ENCODE data around the gene TMEM72. TPM values are rescaled to one million over a fixed set of nuclear protein-coding genes. Genes with fewer than 3 reads are reported as not detected.

The TMEM72 gene
- total RNA-seq, 1 experiment from 2014 or later, result not detected

- Histone ChIP-seq H3F3A (ENCODE audit: insufficient read depth, low read depth) (peaks cover 24% of the 10 kb centered on the region; the same call in 1 of the 2 replicates), H3K36me3 (ENCODE audit: low read depth) (no peaks in the 10 kb centered on the region), H3K9me3 (ENCODE audit: insufficient read depth, low read depth) (no peaks in the 10 kb centered on the region), H3K27me3 (ENCODE audit: insufficient read depth, low read depth) (no peaks in the 10 kb centered on the region), H3K4me3 (peak overlapping the region; percentile 61; the same call in 1 of the 2 replicates), H3K4me1 (replicated peaks; ENCODE audit: insufficient read depth) (peaks cover 72% of the 10 kb centered on the region), H4K20me1 (ENCODE audit: insufficient read depth) (peaks cover 9% of the 10 kb centered on the region), H3K79me2 (ENCODE audit: low read depth) (peaks cover 22% of the 10 kb centered on the region), H3K4me2 (peak overlapping the region; percentile 81), H3K27ac (no peak overlapping the region), H2AFZ (no peak overlapping the region), H3K9me2 (ENCODE audit: insufficient read depth) (no peaks in the 10 kb centered on the region)
- ChIA-PET POLR2A (ENCODE audit: unreplicated experiment) (interaction anchor here (0.6 kb wide), 1 partner anchor 43 kb away, joined by 3 read pairs; no protein-coding TSS in a partner anchor), CTCF (interaction anchor here (1.1 kb wide), 1 partner anchor 19 kb away, joined by 5 read pairs; no protein-coding TSS in a partner anchor)
- no peak for TF ChIP-seq EZH2 (IDR thresholded peaks at IDR 0.05; ENCODE audit: low read depth)
- intact Hi-C loops (cut with micrococcal nuclease; ENCODE audit: unreplicated experiment), result loop anchor here (5.0 kb wide), 2 partner anchors 401 to 1114 kb away; no protein-coding TSS in a partner anchor
- no peak for DNase-seq
- BruUV-seq (replicated peaks), result no TSS peak
Measured at GRCh38 chr10:44976352-44977198, 65.4 kb downstream of the TMEM72 start.

DNA sequence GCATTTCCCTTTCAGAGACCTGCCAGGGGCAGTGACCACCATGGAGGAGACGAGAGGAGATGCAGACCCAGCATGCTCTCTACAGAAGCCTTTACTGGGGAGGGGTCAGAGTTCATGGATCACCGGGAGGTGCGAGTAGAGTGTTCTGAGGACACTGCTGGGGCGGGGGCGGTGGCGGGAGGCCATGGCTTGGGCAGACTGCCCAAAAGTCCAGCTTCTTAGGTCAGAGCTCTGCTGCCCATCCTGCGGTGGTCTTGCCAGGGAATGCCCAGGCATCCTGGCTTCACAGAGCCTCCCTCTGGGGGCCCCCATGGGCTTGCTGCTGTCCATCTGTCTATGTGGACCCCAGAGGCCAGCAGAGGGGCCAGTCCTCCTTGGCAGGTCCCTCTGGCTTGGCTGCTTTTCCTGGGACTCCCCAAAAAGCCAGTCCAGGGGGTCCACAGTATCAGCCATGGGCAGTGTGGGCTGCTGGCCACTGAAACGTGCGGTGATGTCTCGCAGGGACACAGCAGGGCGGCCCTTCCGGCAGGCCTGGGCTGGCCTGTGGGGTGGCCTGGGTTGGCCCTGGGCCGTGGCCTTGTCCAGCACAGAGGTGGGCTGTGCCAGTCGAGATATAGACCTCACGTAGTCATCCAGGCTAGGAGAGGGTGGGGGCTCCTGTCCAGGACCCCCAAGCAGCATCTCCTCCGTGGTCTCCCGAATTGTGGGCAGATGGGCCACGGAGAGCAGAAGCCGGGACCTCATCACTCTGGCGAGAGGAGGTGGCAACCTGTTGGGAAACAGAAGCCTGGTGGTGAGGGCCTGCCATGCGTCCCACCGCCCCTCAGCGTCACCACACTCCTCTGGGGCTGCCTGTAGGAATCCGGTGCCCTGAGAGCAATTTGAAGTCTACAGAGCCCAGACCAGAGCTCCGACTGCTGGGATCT is 66.4 kb downstream of the TMEM72 start:
- H3K36me3 ChIP-seq (ENCODE audit: low read depth), result no peaks in the 10 kb centered on the region
- no peaks in the 10 kb centered on the region for H3K27me3 ChIP-seq (ENCODE audit: insufficient read depth, low read depth)
- ChIA-PET CTCF (no interaction called here), POLR2A (ENCODE audit: unreplicated experiment) (interaction anchor here (1.2 kb wide), 1 partner anchor 24 kb away, joined by 13 read pairs; no protein-coding TSS in a partner anchor)
- no peak for TF ChIP-seq EZH2 (IDR thresholded peaks at IDR 0.05; ENCODE audit: low read depth)
- TF ChIP-seq, protein P1, sequence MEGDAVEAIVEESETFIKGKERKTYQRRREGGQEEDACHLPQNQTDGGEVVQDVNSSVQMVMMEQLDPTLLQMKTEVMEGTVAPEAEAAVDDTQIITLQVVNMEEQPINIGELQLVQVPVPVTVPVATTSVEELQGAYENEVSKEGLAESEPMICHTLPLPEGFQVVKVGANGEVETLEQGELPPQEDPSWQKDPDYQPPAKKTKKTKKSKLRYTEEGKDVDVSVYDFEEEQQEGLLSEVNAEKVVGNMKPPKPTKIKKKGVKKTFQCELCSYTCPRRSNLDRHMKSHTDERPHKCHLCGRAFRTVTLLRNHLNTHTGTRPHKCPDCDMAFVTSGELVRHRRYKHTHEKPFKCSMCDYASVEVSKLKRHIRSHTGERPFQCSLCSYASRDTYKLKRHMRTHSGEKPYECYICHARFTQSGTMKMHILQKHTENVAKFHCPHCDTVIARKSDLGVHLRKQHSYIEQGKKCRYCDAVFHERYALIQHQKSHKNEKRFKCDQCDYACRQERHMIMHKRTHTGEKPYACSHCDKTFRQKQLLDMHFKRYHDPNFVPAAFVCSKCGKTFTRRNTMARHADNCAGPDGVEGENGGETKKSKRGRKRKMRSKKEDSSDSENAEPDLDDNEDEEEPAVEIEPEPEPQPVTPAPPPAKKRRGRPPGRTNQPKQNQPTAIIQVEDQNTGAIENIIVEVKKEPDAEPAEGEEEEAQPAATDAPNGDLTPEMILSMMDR (conservative IDR thresholded peaks at IDR 0.05), result no peak
- peaks cover 22% of the 10 kb centered on the region for H3K79me2 ChIP-seq (ENCODE audit: low read depth)
- H3K4me3 ChIP-seq, result peak overlapping the region; percentile 61
- no peak overlapping the region for H2AFZ ChIP-seq
- H3K4me1 ChIP-seq (replicated peaks; ENCODE audit: insufficient read depth), result peaks cover 82% of the 10 kb centered on the region
- H3K9me2 ChIP-seq (ENCODE audit: insufficient read depth), result no peaks in the 10 kb centered on the region
- H3F3A ChIP-seq (ENCODE audit: insufficient read depth, low read depth), result peaks cover 31% of the 10 kb centered on the region; the same call in 1 of the 2 replicates
- H3K4me2 ChIP-seq, result peak overlapping the region; percentile 81
- 0 out of 2 replicates have a peak overlapping the region, but pooled peaks have one; percentile 11 for H3K27ac ChIP-seq
- H3K9me3 ChIP-seq (ENCODE audit: insufficient read depth, low read depth), result no peaks in the 10 kb centered on the region
- intact Hi-C loops (cut with micrococcal nuclease; ENCODE audit: unreplicated experiment), result loop anchor here (1.0 to 5.0 kb wide), 5 partner anchors 13 to 1115 kb away; partner anchors contain the start of gene RASSF4
- peaks cover 9% of the 10 kb centered on the region for H4K20me1 ChIP-seq (ENCODE audit: insufficient read depth)
- DNase-seq, result no peak
- BruUV-seq (replicated peaks), result no TSS peak

DNA sequence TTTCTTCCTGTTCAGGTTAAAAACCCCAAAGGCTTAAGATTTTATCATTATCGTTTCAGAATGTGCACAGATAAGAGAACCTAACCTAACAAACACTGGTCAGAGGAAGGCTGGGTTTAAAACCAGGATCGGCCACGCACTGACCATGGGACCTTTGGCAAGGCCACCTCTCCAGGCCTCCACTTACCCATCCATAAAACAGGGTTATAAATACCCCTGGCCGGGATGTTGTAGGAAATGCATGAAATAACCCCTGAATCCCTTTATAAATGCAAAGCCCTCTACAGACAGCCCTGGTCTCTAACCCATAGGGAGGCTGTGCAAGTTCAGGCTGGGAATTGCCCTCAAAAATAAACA is 67.1 kb downstream of the TMEM72 start:
- Histone ChIP-seq H3K27me3 (ENCODE audit: insufficient read depth, low read depth) (no peaks in the 10 kb centered on the region), H3F3A (ENCODE audit: insufficient read depth, low read depth) (peaks cover 31% of the 10 kb centered on the region; the same call in 1 of the 2 replicates), H3K4me3 (peak overlapping the region; percentile 61), H3K9me2 (ENCODE audit: insufficient read depth) (no peaks in the 10 kb centered on the region), H3K9me3 (ENCODE audit: insufficient read depth, low read depth) (no peaks in the 10 kb centered on the region), H4K20me1 (ENCODE audit: insufficient read depth) (peaks cover 9% of the 10 kb centered on the region), H3K27ac (peak overlapping the region; percentile 11), H3K79me2 (ENCODE audit: low read depth) (peaks cover 22% of the 10 kb centered on the region), H3K36me3 (ENCODE audit: low read depth) (no peaks in the 10 kb centered on the region), H2AFZ (no peak overlapping the region), H3K4me1 (replicated peaks; ENCODE audit: insufficient read depth) (peaks cover 88% of the 10 kb centered on the region), H3K4me2 (peak overlapping the region; percentile 81)
- DNase-seq, result no peak
- ChIA-PET CTCF (interaction anchor here (1.4 kb wide), 1 partner anchor 26 kb away, joined by 3 read pairs; no protein-coding TSS in a partner anchor), POLR2A (ENCODE audit: unreplicated experiment) (interaction anchor here (0.6 to 1.2 kb wide), 4 partner anchors 14 to 1052 kb away, joined by 4 to 13 read pairs (median 4); partner anchors contain the start of gene NCOA4)
- intact Hi-C loops (cut with micrococcal nuclease; ENCODE audit: unreplicated experiment), result loop anchor here (1.0 to 5.0 kb wide), 5 partner anchors 14 to 1116 kb away; partner anchors contain the start of gene RASSF4
- TSS peak; percentile 67 for BruUV-seq (replicated peaks)
- TF ChIP-seq, protein P1 (conservative IDR thresholded peaks at IDR 0.05), result no peak
- no peak for TF ChIP-seq EZH2 (IDR thresholded peaks at IDR 0.05; ENCODE audit: low read depth)
